Stimulated activated CD8-positive, alpha-beta memory T cell treated with anti-CD3 and anti-CD28 coated beads, Interleukin-15, amount 100 ng/mL, for 4 hours (primary cell): ENCODE measurements around the gene ALK.

ENCODE experiments used
- DNase-seq, 2 donors: peaks; one replicate each; pipeline ENCODE4 v3.0.0-alpha.2; 2020; ENCODE audit warnings: low read depth in 2 of 2

ALK gene

DNA sequence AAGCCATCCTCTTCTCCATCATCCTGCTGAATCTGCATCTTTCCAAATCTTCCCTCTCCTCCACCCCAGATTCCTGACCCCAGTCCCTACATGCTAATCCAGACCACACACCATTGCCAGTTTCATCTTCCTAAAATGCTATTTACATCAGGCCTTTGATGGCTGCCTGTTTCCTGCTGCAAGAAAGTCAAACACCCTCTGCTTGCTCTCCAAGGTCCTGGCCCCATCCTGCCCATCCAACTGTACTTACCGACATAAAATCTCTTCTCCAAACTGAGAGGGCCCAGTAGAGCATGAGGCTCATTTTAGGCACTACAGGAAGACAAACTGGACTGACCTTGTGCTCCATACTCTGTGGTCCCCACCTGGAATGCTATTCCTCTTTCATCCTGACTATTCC lies 19.0 kb downstream of the ALK start:
- no peak for DNase-seq

- no peak for DNase-seq
These were observed 20.3 kb downstream of the ALK start for GRCh38 chr2:29900971-29901633.

DNA sequence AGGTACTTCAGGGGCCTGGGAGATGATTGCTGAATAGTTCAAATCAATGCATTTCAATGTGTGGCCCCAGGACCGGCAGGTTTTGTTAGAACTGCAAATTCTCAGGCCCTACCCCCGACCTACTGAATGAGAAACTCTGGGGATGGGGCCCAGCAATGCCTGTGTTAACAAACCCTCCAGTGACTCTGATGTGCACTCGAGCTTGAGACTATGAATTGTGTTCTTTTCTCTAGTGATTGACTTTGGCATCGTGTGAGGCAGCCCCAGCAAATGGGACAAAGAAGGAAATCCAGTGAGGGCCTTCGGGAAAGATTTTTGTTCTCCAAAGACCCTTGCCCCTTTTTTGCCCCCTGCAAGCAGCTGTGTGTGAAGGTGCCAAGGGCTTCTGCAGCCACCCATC lies 22.4 kb downstream of the ALK start:
- no peak for DNase-seq

GRCh38 chr2:29894822-29895614 lies 26.4 kb downstream of the ALK start:
- no peak for DNase-seq

DNA sequence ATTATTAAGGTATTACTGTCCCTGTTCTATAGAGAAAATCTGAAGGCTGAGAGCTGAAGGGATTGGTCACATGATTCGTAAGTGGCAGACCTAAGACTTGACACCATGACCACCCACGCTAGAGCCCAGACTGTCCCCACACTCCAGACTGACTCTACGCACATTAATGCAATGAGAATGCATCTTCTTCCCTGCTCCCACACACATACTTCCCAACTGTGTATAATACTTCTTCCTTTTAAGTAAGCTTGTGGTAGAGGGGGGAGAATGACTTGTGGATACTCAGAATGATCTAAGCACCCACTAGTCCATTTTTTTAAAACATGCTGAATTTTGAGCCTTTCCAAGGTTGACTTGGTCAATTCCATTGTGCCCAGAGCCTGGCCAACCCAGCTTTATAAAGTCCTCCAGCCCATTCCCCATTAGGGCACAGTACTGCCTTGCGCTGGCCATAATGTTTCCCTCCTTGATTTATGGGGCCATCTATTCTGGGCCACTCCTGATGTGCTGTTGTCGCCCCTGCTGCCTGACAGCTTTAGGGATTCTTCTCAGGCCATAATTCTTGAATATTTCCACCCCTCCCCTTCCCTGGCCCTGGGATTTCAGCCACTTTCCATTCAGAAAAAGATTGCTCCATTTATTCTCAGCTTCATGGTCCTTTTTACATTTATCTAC lies 28.7 kb downstream of the ALK start:
- DNase-seq, result no peak

GRCh38 chr2:29881089-29881730 lies 40.2 kb downstream of the ALK start:
- no peak for DNase-seq

DNA sequence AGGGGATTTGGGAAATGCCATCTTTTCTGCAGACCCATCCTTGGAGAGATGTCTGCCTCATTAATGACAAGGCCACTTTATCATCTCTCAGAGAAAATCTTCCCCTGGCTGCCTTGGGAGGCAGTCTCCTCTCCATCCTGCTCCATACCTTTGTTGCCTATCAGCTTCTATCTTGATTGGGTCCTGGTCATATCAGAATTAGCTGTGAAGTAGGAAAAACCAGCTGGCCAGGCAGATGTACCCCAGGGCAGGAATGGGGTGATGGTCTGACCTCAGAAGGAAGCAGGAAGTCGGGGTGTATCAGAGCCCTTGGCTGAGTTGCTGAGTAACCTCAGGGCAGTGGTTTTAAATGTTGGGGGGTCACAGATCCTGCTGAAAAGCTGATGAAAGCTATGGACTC lies 41.3 kb downstream of the ALK start:
- DNase-seq, result no peak

DNA sequence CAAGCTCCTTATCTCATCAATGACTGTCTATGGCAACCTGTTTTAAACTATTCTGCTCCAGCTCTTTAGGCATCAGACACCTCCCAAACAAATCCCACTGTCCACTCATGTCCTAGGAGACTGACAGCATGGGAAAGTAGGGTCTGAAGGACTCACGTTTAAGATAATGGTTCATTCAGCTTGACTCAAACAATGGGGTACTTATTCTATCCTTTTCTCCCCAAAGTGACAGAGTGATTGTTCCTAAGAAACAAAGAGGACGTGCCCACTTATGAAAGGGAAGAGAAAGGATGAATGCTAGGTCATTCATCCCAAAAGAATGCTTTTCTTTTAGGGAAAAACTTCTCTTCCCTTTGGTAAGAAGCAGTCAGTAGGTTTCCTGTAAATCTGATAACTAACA lies 41.9 kb downstream of the ALK start:
- DNase-seq, result no peak

DNA sequence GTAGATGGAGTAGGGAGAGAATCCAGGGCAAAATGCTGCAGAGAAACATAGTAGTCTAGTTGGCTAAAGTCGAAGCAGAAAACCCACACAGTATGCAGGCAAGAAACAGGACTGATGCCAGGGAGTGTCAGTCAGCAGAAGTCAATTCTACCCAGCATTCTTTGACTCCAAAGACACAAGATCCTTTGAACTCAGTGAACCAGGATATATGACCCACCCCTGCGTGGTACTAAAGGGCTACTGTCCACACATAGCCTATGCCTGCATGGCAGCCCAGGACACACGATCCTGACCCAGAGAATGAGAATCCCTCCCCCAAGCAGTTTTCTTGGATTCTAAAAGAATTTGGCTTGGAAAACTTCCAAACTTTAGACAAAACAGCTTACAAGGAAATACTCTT lies 42.5 kb downstream of the ALK start:
- no peak for DNase-seq

DNA sequence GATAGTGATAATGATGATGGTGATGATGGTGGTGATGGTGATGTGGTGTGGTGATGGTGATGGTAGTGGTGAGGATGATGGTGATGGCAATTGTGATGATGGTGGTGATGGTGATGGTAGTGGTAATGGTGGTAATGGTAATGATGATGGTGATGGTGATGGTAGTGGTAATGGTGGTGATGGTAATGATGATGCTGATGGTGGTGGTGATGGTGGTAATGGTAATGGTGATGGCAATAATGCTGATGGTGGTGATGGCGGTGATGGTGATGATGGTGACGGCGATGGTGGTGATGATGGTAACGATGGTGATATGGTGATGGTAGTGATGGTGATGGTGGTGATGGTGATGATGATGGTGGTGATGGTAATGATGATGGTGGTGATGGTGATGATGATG lies 45.0 kb downstream of the ALK start:
- DNase-seq, result no peak

DNA sequence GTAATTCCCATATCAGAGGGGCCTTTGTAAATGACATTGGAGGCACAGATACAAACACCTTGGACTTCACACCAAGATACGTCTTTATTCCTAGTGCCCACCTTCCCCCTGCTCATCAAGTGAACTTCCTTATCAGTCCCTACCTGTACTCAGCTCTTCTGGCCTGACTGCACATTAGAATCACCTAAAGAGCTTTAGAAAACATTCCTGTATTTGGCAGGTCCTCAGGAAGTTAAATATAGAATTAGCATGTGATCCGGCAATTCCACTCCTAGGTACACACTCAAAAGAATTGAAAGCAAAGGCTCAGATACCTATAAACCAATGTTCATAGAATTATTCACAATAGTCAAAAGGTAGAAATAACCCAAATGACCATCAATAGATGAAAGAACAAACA lies 46.6 kb downstream of the ALK start:
- DNase-seq, result no peak

DNA sequence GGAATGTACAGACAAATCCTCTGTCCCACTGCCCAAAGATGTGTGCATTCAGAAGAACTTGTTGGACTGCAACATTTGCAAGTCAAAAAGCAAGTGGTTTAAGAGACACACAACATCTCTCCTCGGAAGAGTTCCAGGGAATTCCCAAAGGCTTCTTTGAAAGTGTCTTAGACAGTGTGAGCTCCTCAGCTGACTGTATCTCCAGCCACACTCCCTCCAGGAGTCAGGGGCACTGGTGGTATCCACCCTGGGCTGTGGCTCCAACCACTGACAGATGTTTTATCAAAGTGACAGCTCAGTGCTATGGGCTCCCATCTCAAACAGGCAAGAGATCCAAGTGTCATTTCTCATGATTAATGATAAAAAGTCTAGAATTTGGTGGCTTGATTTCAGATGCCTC lies 48.5 kb downstream of the ALK start:
- DNase-seq, result no peak

GRCh38 chr2:29871541-29871940 lies 49.8 kb downstream of the ALK start:
- no peak for DNase-seq

DNA sequence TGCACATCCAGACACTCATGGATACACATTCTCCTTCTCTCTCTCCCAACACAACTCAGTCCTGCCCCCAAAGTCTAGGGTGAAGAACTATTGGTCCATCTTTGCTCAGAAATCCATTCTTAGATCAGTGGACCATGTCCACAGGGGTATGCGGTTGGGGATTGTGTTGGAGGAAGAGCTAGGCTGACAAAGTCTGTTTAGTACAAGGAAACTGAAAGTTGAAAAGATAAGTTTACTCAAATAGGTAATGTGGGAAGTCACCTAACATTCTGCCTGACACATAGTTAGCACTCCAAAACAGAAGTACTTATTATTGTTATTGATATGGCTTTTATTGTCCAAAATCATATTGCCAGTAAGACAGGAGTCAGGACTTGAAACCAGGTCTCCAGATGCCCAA lies 55.9 kb downstream of the ALK start:
- DNase-seq, result no peak

DNA sequence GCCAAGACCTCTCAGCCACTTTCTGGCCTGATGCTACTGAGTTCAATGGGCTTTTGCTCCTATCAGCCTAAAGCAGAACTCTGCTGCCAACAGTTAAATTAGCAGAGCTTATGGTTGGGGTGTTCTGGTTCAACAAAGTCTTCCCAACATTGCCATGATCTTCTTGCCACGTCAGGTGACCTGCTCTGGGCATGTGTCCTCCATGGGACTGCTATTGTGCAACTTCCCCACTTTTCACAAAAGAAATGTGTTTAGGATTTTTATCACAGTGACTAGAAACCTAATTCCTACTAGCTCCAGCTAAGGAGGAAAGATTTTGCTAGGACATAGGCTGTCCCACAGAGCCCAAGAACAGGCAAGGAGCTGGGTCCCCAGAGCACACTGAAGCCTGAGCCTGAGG lies 56.4 kb downstream of the ALK start:
- no peak for DNase-seq

- DNase-seq, result no peak
These were observed 65.3 kb downstream of the ALK start for GRCh38 chr2:29855924-29856639.

DNA sequence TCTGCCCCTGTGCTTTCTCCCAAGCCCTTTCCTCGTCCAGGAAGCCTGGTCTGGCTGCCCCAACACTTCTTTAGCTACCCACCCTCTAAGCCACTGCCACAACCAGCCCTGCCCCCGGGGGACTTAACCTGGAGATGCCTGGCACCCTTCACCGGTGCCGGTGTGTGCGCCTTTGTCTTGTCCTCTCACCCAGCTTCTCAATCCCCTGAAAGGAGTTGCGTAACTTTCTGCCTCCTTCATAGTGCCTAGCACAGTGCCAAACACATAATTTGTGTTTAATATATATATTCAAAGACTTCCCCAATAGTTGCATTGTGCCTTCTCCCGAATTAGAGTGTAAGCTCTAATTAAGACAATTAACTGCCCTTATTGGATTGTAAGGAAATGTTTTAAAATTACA lies 70.6 kb downstream of the ALK start:
- no peak for DNase-seq

DNA sequence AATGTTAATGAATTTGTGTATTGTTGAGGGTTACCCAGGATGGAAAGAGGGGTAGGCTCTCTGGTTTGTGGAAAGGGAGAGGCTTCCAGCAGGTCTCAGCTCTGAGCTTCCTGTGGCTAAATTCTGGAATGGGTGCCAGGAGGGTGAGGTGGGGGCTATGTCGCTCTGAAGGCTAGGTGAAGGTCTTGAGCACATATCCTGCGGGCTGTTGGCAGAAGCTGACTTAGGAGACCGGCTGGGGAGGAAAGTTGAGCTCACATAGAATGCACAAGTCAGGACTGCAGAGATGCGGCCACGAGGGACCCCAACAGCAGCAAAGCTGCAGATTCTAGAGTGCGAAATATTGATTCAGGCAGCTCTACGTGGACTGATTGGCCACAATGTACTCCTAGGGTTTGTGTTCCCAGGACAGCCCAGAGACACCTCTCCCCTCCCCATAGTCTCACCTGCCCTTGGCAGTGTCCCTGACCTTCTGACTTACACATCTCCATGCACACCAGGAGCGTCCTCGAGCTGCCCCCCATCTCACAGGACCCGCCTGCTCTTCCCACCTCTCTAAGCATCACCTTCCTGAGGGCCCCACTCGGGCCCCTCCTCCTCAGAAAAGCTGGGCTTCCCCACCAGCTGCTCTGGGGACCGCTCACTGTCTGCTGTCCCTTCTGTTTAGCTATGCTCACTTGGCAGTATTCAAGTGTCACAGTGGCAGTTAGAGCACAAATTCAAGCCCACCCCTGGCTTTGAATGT lies 72.6 kb downstream of the ALK start:
- DNase-seq, result no peak

DNA sequence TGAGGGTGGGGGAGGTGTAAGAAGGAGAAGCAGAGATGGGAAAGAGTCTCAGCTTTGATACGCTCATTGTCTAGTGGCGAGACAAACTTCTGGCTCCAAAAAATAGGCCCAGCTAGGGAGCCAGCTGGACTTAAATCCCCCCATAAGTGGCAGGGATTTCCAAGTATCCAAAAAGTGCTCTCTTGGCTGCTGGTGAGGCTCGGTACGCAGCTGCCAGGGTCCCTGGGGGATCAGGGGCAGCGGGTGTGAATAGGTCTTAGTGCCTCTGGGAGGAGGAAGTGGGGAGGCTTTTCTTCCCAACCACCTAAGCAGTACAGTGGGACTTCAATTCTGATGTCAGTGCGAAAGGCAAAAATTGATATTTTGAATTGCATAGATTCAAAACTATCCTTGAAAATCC lies 73.5 kb downstream of the ALK start:
- no peak for DNase-seq

DNA sequence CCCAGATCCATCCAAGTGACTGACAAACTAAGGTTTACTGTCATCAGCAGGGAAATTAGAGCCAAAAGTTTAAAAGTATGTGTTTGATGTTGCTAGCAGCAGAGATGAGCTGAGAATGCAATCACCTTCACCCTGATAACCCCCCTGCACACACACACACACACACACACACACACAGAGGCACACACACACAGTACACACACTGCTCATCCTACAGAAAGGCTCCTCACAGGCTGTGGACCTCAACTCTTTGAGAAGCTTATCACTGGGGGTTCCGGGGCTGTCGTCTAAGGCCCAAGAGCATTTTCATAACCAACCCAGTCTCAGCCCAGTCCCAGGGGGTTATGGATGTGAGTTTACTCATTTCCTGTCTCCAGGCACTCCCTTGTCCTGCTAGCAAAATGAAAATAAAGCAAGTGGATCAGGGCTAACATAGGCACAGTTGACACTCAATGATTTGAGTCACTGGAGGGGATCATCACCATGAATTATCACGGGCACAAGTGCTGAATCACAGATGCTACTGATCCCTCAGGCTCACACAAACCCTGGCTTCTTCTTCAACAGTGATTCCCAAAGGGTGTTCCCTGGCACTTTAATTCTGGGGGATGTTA lies 76.6 kb downstream of the ALK start:
- no peak for DNase-seq
